Ammon's horn (tissue), 1 donor: Measurements from ENCODE around the gene COL6A1.

ENCODE experiments used
- DNase-seq: peaks from one replicate; pipeline ENCODE4 v3.0.0-alpha.2; 2016; ENCODE audit warnings: low spot score

Gene COL6A1

DNA sequence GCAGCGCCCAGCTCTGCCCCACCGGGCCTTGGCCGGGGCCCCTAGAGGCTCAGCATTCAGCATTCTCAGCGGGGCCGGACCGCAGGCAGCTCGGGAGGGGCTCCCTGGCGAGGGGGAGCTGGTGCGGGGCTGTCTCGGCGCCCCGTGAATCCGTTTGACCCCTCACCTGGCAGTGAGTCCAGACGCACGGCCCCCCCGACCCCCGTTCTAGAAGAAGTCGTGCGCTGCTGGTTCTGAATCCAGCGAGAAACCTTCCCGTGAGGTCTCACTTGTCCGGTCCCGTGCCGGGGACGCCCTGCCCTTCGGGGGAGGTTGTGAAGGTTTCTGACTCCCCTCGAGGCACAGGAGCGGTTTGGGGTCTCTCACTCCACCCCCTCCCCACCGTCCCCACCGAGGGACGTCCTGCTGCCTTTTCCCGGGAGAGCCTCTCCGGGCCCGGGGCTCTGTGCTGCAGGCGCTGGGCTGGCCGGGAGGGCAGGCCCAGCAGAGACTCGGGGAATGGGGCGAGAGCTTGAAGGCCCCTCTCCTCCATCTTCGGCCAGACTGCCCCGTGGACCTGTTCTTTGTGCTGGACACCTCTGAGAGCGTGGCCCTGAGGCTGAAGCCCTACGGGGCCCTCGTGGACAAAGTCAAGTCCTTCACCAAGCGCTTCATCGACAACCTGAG lies 655 bp downstream of the COL6A1 start:
- DNase-seq = no peak

GRCh38 chr21:45982758-45983648 lies 1.4 kb downstream of the COL6A1 start:
- DNase-seq = no peak

- no peak for DNase-seq
Measured at GRCh38 chr21:45983649-45983965, 2.0 kb downstream of the COL6A1 start.

DNA sequence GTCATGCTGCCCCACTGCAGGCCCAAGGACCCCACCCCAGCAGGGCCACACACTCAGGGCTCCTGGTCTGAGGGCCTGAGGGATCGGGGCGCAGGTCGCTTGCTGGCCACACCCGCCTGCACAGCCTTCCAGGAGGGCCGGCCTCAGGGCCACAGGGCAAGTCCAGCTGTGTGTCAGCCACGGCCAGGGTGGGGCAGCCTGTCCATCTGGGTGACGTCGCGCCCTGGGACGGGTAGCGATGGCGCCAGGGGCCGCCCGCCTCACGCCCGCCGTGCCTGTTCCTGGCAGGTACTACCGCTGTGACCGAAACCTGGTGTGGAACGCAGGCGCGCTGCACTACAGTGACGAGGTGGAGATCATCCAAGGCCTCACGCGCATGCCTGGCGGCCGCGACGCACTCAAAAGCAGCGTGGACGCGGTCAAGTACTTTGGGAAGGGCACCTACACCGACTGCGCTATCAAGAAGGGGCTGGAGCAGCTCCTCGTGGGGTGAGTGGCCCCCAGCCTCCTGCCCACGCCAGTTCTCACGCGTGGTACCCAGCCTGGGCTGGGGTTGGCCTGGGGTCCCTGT lies 2.5 kb downstream of the COL6A1 start:
- DNase-seq = no peak

- no peak for DNase-seq
Measured at GRCh38 chr21:45984584-45985095, 3.1 kb downstream of the COL6A1 start.

DNA sequence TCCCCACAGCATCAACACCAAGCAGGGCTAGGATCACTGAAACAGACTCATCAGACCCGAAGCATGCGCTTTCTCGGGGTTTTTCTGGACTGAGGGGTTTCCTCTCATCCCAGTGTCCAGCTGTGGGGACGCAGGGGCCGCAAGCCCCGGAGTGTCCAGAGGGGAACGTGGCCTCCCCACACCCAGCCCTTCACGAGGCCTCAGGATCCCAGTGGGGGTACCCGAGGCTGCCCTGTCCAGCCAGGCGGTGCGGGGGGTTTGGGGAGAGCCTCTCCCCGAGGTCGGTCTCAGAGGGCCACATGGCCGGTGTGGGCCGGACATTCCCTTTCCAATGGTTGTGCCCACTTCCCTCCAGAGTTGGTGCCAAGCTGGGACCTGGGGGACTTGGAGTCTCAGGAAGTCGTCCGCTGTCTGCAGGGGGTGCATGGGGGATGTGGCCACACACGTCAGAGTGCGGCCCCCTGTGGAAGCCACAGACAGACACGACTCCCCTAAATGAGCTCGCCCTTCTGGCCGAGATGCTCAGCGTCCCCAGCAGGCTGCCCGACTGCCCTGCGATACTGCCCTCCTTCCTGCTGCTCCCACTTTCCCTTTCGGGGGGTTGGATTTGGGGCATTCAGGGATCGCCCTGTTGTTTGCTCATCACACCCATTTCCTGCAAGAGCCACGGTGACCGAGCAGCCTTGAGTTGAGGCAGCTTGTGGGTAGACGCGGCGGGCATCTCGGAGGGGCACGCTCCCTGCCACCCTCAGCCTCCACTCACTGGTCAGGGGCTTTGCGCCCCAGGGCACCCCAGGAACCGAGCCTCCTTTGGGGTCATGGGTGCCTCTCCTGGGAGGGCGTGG lies 4.1 kb downstream of the COL6A1 start:
- no peak for DNase-seq

GRCh38 chr21:45986316-45987051 lies 4.9 kb downstream of the COL6A1 start:
- no peak for DNase-seq

- DNase-seq = no peak
Measured at GRCh38 chr21:45987121-45987711, 5.6 kb downstream of the COL6A1 start.

- DNase-seq = no peak
Measured at GRCh38 chr21:45988366-45989347, 7.1 kb downstream of the COL6A1 start.

- DNase-seq = no peak
Measured at GRCh38 chr21:45989355-45990048, 7.9 kb downstream of the COL6A1 start.

- no peak for DNase-seq
Measured at GRCh38 chr21:45990049-45990711, 8.6 kb downstream of the COL6A1 start.

DNA sequence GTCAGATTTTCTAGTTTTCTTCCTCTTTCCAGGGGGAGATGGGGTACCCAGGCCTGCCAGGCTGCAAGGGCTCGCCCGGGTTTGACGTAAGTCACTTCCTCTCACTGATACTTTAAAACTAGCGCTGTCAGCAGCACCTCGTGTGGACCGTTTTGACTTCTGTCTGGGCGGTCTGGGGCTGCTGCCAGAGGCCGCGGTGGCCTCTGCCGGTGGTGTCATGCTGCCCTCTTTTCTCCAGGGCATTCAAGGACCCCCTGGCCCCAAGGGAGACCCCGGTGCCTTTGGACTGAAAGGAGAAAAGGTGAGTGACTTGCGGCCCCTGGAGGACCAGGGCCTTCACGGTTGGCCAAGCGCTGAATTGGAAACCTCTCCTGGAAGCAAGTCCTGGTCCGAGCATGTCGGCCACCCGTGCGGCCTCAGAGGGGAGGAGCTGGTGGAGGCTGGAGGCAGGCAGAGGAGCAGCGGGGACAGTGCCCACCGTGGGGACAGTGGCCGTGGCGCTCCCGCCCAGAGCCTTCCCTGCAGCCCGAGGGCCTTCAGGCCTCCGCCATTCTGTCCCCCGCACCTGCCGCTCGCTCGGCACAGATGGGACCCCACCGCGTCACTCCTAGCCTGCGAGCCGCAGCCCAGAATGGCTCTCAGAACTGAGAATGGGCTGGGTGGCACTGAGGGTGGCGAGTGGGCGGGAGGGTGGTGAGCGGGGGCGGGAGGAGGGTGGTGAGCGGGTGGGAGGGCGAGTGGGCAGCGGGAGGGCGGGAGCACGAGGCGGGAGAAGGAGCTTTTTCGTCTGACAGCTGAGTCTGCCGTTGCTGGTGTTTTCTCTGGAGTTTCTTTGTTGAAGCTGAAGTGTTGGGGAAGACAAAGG lies 9.4 kb downstream of the COL6A1 start:
- no peak for DNase-seq

GRCh38 chr21:45991606-45992300 lies 10.2 kb downstream of the COL6A1 start:
- DNase-seq = no peak

- DNase-seq = no peak
Measured at GRCh38 chr21:45992301-45993209, 11.0 kb downstream of the COL6A1 start.

GRCh38 chr21:45993210-45994085 lies 11.9 kb downstream of the COL6A1 start:
- no peak for DNase-seq
